Measurements from ENCODE around the gene GRIP2.

Gene GRIP2

GRCh38 chr3:14538451-14539088 is 1.6 kb downstream of the GRIP2 start:
- no peak for DNase-seq

- no peak for DNase-seq
These were observed 2.3 kb downstream of the GRIP2 start for GRCh38 chr3:14537590-14538450.

GRCh38 chr3:14536837-14537589 is 3.1 kb downstream of the GRIP2 start:
- no peak for DNase-seq

GRCh38 chr3:14536055-14536815 is 3.9 kb downstream of the GRIP2 start:
- DNase-seq, result no peak

- no peak for DNase-seq
These were observed 4.5 kb downstream of the GRIP2 start for GRCh38 chr3:14535616-14536015.

- DNase-seq, result no peak
These were observed 5.5 kb downstream of the GRIP2 start for GRCh38 chr3:14534516-14535191.

- no peak for DNase-seq
These were observed 6.6 kb downstream of the GRIP2 start for GRCh38 chr3:14533457-14533958.

- DNase-seq, result no peak
These were observed 7.3 kb downstream of the GRIP2 start for GRCh38 chr3:14532691-14533456.

GRCh38 chr3:14531856-14532395 is 8.2 kb downstream of the GRIP2 start:
- DNase-seq, result no peak

- no peak for DNase-seq
These were observed 12.1 kb downstream of the GRIP2 start for GRCh38 chr3:14528081-14528480.

- no peak for DNase-seq
These were observed 14.2 kb downstream of the GRIP2 start for GRCh38 chr3:14525685-14526631.

GRCh38 chr3:14524920-14525660 is 15.1 kb downstream of the GRIP2 start:
- DNase-seq, result no peak

- DNase-seq, result no peak
These were observed 15.8 kb downstream of the GRIP2 start for GRCh38 chr3:14524311-14524711.

GRCh38 chr3:14523792-14524191 is 16.4 kb downstream of the GRIP2 start:
- no peak for DNase-seq

- no peak for DNase-seq
These were observed 17.4 kb downstream of the GRIP2 start for GRCh38 chr3:14522768-14523167.

- no peak for DNase-seq
These were observed 17.9 kb downstream of the GRIP2 start for GRCh38 chr3:14522129-14522691.

- no peak for DNase-seq
These were observed 18.5 kb downstream of the GRIP2 start for GRCh38 chr3:14521611-14522010.

- no peak for DNase-seq
These were observed 19.2 kb downstream of the GRIP2 start for GRCh38 chr3:14520967-14521366.

GRCh38 chr3:14520149-14520548 is 20.0 kb downstream of the GRIP2 start:
- DNase-seq, result no peak
